Astrocyte (in vitro differentiated cells and primary cell): Measurements from ENCODE around the gene PTPN22. TPM values are rescaled to one million over a fixed set of nuclear protein-coding genes. Genes with fewer than 3 reads are reported as not detected.

Experiments used
- DNase-seq: peaks from one replicate; pipeline ENCODE4 v3.0.0-alpha.2; 2010; ENCODE audit warnings: low read depth
- FAIRE-seq: peaks from 2 replicates; lab custom pipeline; 2011; peaks lifted over from hg19 to GRCh38; lab: Jason Lieb, UNC
- H2AFZ ChIP-seq: 2 replicates; pipeline ENCODE4 v1.6.0; 2012; ENCODE audit warnings: low read depth, low read length, inconsistent platforms
- H3K27ac ChIP-seq: 2 replicates; pipeline ENCODE4 v1.5.1; 2011; ENCODE audit warnings: low read depth, low read length, inconsistent platforms
- H3K27me3 ChIP-seq: 2 replicates; pipeline ENCODE4 v1.6.0; 2011; ENCODE audit warnings: low read length, inconsistent platforms; ENCODE audit not compliant: insufficient read depth
- H3K36me3 ChIP-seq: 2 replicates; pipeline ENCODE4 v1.5.1; 2011; ENCODE audit warnings: low read length, inconsistent platforms; ENCODE audit not compliant: insufficient read depth
- H3K4me1 ChIP-seq: 2 replicates; pipeline ENCODE4 v1.5.1; 2011; ENCODE audit warnings: low read length, inconsistent platforms; ENCODE audit not compliant: insufficient read depth
- H3K4me2 ChIP-seq: 2 replicates; pipeline ENCODE4 v1.6.0; 2012; ENCODE audit warnings: low read length, inconsistent platforms
- H3K4me3 ChIP-seq: 2 replicates; pipeline ENCODE4 v1.5.1; 2011; ENCODE audit warnings: low read depth, mild to moderate bottlenecking, low read length, inconsistent platforms; ENCODE audit not compliant: insufficient read depth
- H3K79me2 ChIP-seq: 2 replicates; pipeline ENCODE4 v1.6.0; 2012; ENCODE audit warnings: mild to moderate bottlenecking, low read length, inconsistent platforms; ENCODE audit not compliant: insufficient read depth
- H3K9ac ChIP-seq: 2 replicates; pipeline ENCODE4 v1.6.0; 2012; ENCODE audit warnings: mild to moderate bottlenecking, low read length, inconsistent platforms
- H3K9me3 ChIP-seq: 2 replicates; pipeline ENCODE4 v1.5.1; 2012; ENCODE audit warnings: low read depth, mild to moderate bottlenecking, low read length, inconsistent platforms; ENCODE audit not compliant: insufficient read depth
- H4K20me1 ChIP-seq: 2 replicates; pipeline ENCODE4 v1.6.0; 2012; ENCODE audit warnings: low read length, inconsistent platforms; ENCODE audit not compliant: insufficient read depth
- H3K27ac Mint-ChIP-seq: one replicate; pipeline ENCODE4 v1.8.0; 2021; ENCODE audit warnings: mild to moderate bottlenecking, mixed read lengths; ENCODE audit not compliant: unreplicated experiment
- H3K27me3 Mint-ChIP-seq: one replicate; pipeline ENCODE4 v1.8.0; 2021; ENCODE audit warnings: low read depth, mixed read lengths; ENCODE audit not compliant: unreplicated experiment
- H3K36me3 Mint-ChIP-seq: one replicate; pipeline ENCODE4 v1.8.0; 2021; ENCODE audit warnings: low read depth, mixed read lengths; ENCODE audit not compliant: unreplicated experiment
- H3K4me1 Mint-ChIP-seq: one replicate; pipeline ENCODE4 v1.8.0; 2021; ENCODE audit warnings: low read depth, mixed read lengths; ENCODE audit not compliant: unreplicated experiment
- H3K4me3 Mint-ChIP-seq: one replicate; pipeline ENCODE4 v1.8.0; 2021; ENCODE audit warnings: mild to moderate bottlenecking, moderate library complexity, mixed read lengths; ENCODE audit not compliant: unreplicated experiment
- H3K9me3 Mint-ChIP-seq: one replicate; pipeline ENCODE4 v1.8.0; 2021; ENCODE audit warnings: mild to moderate bottlenecking, mixed read lengths; ENCODE audit not compliant: unreplicated experiment
- CTCF ChIP-seq: IDR thresholded peaks from 2 replicates; pipeline ENCODE4 v1.5.1; 2011; ENCODE audit warnings: low read depth, mild to moderate bottlenecking, inconsistent platforms, low read length, moderate library complexity; ENCODE audit not compliant: insufficient read depth
- EZH2 ChIP-seq: IDR thresholded peaks from 2 replicates; pipeline ENCODE4 v1.6.1; 2012; ENCODE audit warnings: mild to moderate bottlenecking, low read length, inconsistent platforms; ENCODE audit not compliant: insufficient read depth
- total RNA-seq: library from RNA; stranded (reverse); gene quantifications from 2 replicates; pipeline ENCODE4 v1.2.1, GENCODE V29; 2021

PTPN22 gene
- total RNA-seq, 1 donor from 2014 or later, result 1.3 TPM

- peaks cover 21% of the 10 kb centered on the region for H4K20me1 ChIP-seq
- DNase-seq, result peak; percentile 51
Measured at GRCh38 chr1:113792986-113793385, 78.5 kb downstream of the PTPN22 start.

DNA sequence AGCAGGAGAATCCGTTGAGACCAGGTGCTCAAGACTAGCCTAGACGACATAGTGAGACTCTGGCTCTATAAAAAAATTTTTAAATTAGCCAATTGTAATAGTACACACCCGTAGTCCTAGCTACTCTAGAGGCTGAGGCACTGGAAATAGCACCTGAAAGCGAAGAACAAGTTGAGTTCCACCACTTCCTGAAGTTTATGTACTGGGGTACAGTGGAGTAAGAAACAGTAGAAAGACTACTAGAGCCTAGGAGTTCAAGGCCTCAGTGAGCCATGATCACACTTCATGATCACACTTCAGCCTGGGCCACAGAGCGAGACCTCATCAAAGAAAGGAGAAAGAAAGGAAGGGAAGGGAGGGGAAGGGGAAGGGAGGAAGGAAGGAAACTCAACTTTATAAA is 79.0 kb downstream of the PTPN22 start:
- Histone ChIP-seq H4K20me1 (peaks cover 17% of the 10 kb centered on the region), H3K79me2 (peaks cover 69% of the 10 kb centered on the region), H2AFZ (no peak overlapping the region), H3K36me3 (peaks cover 10% of the 10 kb centered on the region), H3K4me3 (no peak overlapping the region), H3K9ac (no peak overlapping the region), H3K4me1 (peaks cover 6% of the 10 kb centered on the region), H3K27me3 (no peaks in the 10 kb centered on the region), H3K9me3 (no peaks in the 10 kb centered on the region), H3K4me2 (no peak overlapping the region), H3K27ac (no peak overlapping the region)
- FAIRE-seq (no peak), DNase-seq (no peak)
- TF ChIP-seq CTCF (no peak), EZH2 (no peak)
- Mint-ChIP-seq H3K27ac (no peak overlapping the region), H3K9me3 (no peaks in the 10 kb centered on the region), H3K4me3 (no peak overlapping the region), H3K27me3 (no peaks in the 10 kb centered on the region), H3K36me3 (peaks cover 7% of the 10 kb centered on the region), H3K4me1 (peaks cover 3% of the 10 kb centered on the region)

More at GRCh38 chr1:113792986-113793385, 78.5 kb downstream of the PTPN22 start:
- no peak overlapping the region for H3K27ac Mint-ChIP-seq
- H3K4me1 ChIP-seq, result peaks cover 6% of the 10 kb centered on the region
- TF ChIP-seq CTCF, result no peak
- TF ChIP-seq EZH2, result no peak
- H3K9me3 ChIP-seq, result no peaks in the 10 kb centered on the region
- H3K27ac ChIP-seq, result no peak overlapping the region
- H3K9me3 Mint-ChIP-seq, result no peaks in the 10 kb centered on the region
- H3K79me2 ChIP-seq, result peaks cover 70% of the 10 kb centered on the region
- H3K4me3 Mint-ChIP-seq, result no peak overlapping the region
- H3K4me2 ChIP-seq, result peak overlapping the region; percentile 2
- no peak overlapping the region for H3K9ac ChIP-seq
- no peak overlapping the region for H2AFZ ChIP-seq
- FAIRE-seq, result peak; percentile 26
- H3K27me3 Mint-ChIP-seq, result no peaks in the 10 kb centered on the region
- H3K36me3 ChIP-seq, result peaks cover 13% of the 10 kb centered on the region
- H3K4me1 Mint-ChIP-seq, result peaks cover 3% of the 10 kb centered on the region
- no peak overlapping the region for H3K4me3 ChIP-seq
- peaks cover 7% of the 10 kb centered on the region for H3K36me3 Mint-ChIP-seq
- H3K27me3 ChIP-seq, result no peaks in the 10 kb centered on the region

- Mint-ChIP-seq H3K4me3 (no peak overlapping the region), H3K4me1 (peaks cover 15% of the 10 kb centered on the region), H3K27me3 (no peaks in the 10 kb centered on the region), H3K9me3 (no peaks in the 10 kb centered on the region), H3K27ac (no peak overlapping the region), H3K36me3 (peaks cover 5% of the 10 kb centered on the region)
- no peak for TF ChIP-seq CTCF
- TF ChIP-seq EZH2, result no peak
- Histone ChIP-seq H3K4me3 (no peak overlapping the region), H3K79me2 (peaks cover 88% of the 10 kb centered on the region), H4K20me1 (peaks cover 23% of the 10 kb centered on the region), H3K9me3 (no peaks in the 10 kb centered on the region), H3K36me3 (no peaks in the 10 kb centered on the region), H3K4me2 (no peak overlapping the region), H3K27ac (no peak overlapping the region), H3K27me3 (no peaks in the 10 kb centered on the region), H3K9ac (no peak overlapping the region), H2AFZ (no peak overlapping the region), H3K4me1 (peaks cover 6% of the 10 kb centered on the region)
- DNase-seq (no peak), FAIRE-seq (no peak)
Measured at GRCh38 chr1:113788802-113789201, 82.7 kb downstream of the PTPN22 start.
